Loucy (cell line): ENCODE results near the gene NEUROD2.

Experiments
- CTCF ChIP-seq: fragments of 200-600 bp; sonication (generic); conservative IDR thresholded peaks from 2 replicates; pipeline ENCODE4 v1.5.1; 2014; ENCODE audit warnings: mild to moderate bottlenecking, antibody characterized with exemption, low read length
- EZH2phosphoT487 ChIP-seq: fragments of 200-600 bp; IDR thresholded peaks from 2 replicates; pipeline ENCODE4 v1.6.1; 2018; ENCODE audit warnings: antibody characterized with exemption, mild to moderate bottlenecking, moderate library complexity, borderline replicate concordance

- TF ChIP-seq CTCF, result no peak
- no peak for TF ChIP-seq EZH2phosphoT487
These were observed 9.4 kb upstream of the NEUROD2 start for GRCh38 chr17:39617100-39617445.
